T-helper 2 cell treated with Interferon-gamma antibody and Interleukin-4, amounts not matched to agents 5 μg/mL and 100 μg/mL, for 36 hours (primary cell): ENCODE results near the gene NOXO1.
A peak's percentile ranks its signal among the peaks of the same experiment; 100 is the strongest.
"Not testable (repeated sequence)": the region's sequence is repeated elsewhere in the genome, so short reads cannot be mapped to it uniquely, and the experiment has no call there.

Experiments used
- DNase-seq: peaks from one replicate; pipeline ENCODE4 v3.0.0; 2021; ENCODE audit warnings: low spot score
- H3K27ac Mint-ChIP-seq: one replicate; pipeline ENCODE4 v1.8.0; 2021; ENCODE audit warnings: mild to moderate bottlenecking, mixed read lengths
- H3K27me3 Mint-ChIP-seq: one replicate; pipeline ENCODE4 v1.8.0; 2021; ENCODE audit warnings: low read depth, mixed read lengths
- H3K36me3 Mint-ChIP-seq: one replicate; pipeline ENCODE4 v1.8.0; 2021; ENCODE audit warnings: low read depth, mixed read lengths
- H3K4me1 Mint-ChIP-seq: one replicate; pipeline ENCODE4 v1.8.0; 2021; ENCODE audit warnings: low read depth, mixed read lengths
- H3K4me3 Mint-ChIP-seq: one replicate; pipeline ENCODE4 v1.8.0; 2022; ENCODE audit warnings: mild to moderate bottlenecking, moderate library complexity, mixed read lengths
- H3K9me3 Mint-ChIP-seq: one replicate; pipeline ENCODE4 v1.8.0; 2021; ENCODE audit warnings: mixed read lengths

Gene NOXO1

GRCh38 chr16:2019921-2020831 lies 38.9 kb upstream of the NOXO1 start:
- no peak for DNase-seq
- no peaks in the 10 kb centered on the region for H3K36me3 Mint-ChIP-seq
- no peak overlapping the region for H3K27ac Mint-ChIP-seq
- peaks cover 11% of the 10 kb centered on the region for H3K4me1 Mint-ChIP-seq
- H3K27me3 Mint-ChIP-seq: peaks cover 33% of the 10 kb centered on the region
- peak overlapping the region; percentile 26 for H3K4me3 Mint-ChIP-seq
- H3K9me3 Mint-ChIP-seq: no peaks in the 10 kb centered on the region

DNA sequence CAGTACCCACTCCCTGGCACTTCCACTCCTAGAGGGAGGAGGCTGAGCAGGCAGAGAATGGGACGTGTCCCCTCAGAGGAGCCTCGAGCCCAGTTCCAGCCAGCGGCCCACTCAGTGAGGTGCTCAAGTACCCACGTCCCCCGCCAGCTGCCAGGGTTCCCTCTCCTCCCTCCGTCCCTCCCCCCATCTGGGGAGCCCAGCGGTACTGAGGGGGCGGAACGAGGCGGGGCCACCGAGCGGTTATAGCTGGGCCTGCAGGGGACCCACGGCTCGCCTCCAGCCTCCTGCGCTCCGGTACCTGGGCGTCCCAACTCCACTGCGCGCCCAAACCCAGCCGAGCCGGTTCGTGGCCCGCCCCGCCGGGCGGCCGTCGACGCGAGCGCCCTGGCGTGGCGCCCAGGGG lies 38.2 kb upstream of the NOXO1 start, which contains the start of gene NPW:
Gene NPW (plus strand): TSS at position 268 of the 403 bp plus-strand sequence.
- no peak for DNase-seq
- Mint-ChIP-seq H3K4me1 (peaks cover 11% of the 10 kb centered on the region), H3K36me3 (no peaks in the 10 kb centered on the region), H3K27me3 (peaks cover 31% of the 10 kb centered on the region), H3K9me3 (no peaks in the 10 kb centered on the region), H3K4me3 (peak within 1 kb of the TSS; percentile 26), H3K27ac (no peak within 1 kb of the TSS)

DNA sequence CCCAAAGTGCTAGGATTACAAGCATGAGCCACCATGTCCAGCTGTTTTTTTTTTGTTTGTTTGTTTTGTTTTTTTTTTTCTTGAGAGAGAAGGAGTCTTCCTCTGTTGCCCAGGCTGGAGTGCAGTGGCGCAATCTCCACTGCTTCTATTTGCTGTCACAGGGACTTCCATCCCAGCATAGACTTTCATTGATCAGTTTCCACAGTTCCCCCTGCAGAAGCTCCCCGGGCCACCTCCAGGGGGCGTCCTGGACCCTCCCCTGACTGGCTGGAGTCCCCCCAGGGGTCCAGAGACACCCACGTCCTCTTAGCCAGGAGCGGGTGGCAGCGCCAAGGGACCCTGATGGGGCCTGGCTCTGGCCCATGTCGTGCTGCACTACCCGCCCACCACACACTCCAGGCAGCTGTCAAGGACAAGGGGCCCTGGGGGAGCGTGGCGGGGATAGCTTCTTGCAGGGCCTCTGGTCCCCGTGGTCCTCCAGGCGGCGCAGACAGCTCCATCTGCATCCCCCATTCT lies 35.2 kb upstream of the NOXO1 start:
- H3K27ac Mint-ChIP-seq: no peak overlapping the region
- H3K27me3 Mint-ChIP-seq: peaks cover 20% of the 10 kb centered on the region
- H3K9me3 Mint-ChIP-seq: no peaks in the 10 kb centered on the region
- no peak overlapping the region for H3K4me3 Mint-ChIP-seq
- no peak for DNase-seq
- no peaks in the 10 kb centered on the region for H3K36me3 Mint-ChIP-seq
- H3K4me1 Mint-ChIP-seq: no peaks in the 10 kb centered on the region

GRCh38 chr16:2015947-2016208 lies 34.6 kb upstream of the NOXO1 start:
- Mint-ChIP-seq H3K36me3 (no peaks in the 10 kb centered on the region), H3K27me3 (peaks cover 14% of the 10 kb centered on the region), H3K9me3 (no peaks in the 10 kb centered on the region), H3K27ac (no peak overlapping the region), H3K4me1 (no peaks in the 10 kb centered on the region), H3K4me3 (no peak overlapping the region)
- no peak for DNase-seq

DNA sequence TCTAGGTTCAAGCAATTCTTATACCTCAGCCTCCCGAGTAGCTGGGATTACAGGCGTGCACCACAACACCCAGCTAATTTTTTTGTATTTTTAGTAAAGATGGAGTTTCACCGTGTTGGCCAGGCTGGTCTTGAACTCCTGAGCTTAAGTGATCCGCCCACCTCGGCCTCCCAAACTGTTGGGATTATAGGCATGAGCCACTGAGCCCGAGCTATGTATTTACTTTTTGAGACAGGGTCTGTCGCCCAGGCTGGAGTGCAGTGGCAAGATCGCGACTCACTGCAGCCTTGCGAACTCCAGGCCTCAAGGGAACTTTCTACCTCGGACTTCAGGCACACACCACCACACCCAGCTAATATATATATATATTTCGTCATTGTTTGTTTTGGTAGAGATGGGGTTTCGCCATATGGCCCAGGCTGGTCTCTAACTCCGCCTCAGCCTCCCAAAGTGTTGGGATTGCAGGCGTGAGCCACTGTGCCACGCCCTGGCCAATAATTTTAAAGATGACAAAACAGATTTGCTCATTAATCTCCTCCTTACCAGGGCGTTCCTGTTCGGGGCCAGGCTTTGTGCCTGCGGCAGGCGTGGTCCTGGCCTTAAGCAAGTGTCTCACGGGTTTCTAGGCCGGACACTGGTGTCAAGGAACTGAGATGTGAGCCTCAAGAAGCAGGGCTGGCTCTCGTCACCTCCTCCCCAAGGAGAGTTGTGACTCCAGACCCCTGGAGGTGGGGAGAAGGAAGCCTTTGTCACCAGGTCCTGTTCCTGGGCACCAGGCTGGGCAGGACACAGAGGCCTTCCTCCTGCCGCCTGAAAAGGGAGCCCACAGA lies 34.1 kb upstream of the NOXO1 start:
- Mint-ChIP-seq H3K27me3 (peaks cover 10% of the 10 kb centered on the region), H3K27ac (no peak overlapping the region), H3K4me1 (peaks cover under 1% of the 10 kb centered on the region), H3K4me3 (no peak overlapping the region), H3K9me3 (no peaks in the 10 kb centered on the region), H3K36me3 (no peaks in the 10 kb centered on the region)
- no peak for DNase-seq

- peaks cover 2% of the 10 kb centered on the region for H3K36me3 Mint-ChIP-seq
- H3K27me3 Mint-ChIP-seq: peaks cover 3% of the 10 kb centered on the region
- H3K4me1 Mint-ChIP-seq: peaks cover 7% of the 10 kb centered on the region
- peak overlapping the region; percentile 2 for H3K27ac Mint-ChIP-seq
- no peak for DNase-seq
- H3K4me3 Mint-ChIP-seq: no peak overlapping the region
- no peaks in the 10 kb centered on the region for H3K9me3 Mint-ChIP-seq
Measured at GRCh38 chr16:2013527-2013926, 32.3 kb upstream of the NOXO1 start.

DNA sequence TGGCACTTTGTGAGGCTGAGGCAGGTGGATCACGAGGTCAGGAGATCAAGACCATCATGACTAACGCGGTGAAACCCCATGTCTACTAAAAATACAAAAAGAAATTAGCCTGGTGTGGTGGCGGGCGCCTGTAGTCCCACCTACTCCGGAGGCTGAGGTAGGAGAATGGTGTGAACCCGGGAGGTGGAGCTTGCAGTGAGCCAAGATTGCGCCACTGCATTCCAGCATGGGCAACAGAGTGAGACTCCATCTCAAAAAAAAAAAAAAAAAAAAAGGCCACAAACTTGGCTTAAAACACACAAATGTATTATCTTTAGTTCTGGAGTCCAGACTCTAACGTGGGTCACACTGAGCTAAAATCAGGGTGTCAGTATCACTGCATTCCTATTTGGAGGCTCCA lies 30.5 kb upstream of the NOXO1 start:
- not testable (repeated sequence) for H3K36me3 Mint-ChIP-seq, H3K9me3 Mint-ChIP-seq, H3K27me3 Mint-ChIP-seq, DNase-seq, H3K4me3 Mint-ChIP-seq, H3K27ac Mint-ChIP-seq
- H3K4me1 Mint-ChIP-seq: peaks cover 21% of the 10 kb centered on the region

GRCh38 chr16:2009791-2010510 lies 28.7 kb upstream of the NOXO1 start, which contains the start of gene ZNF598:
ZNF598 (minus strand) TSS chr16:2009821.
- H3K27ac Mint-ChIP-seq: peak within 1 kb of the TSS; percentile 98
- H3K4me3 Mint-ChIP-seq: peak within 1 kb of the TSS; percentile 90
- no peaks in the 10 kb centered on the region for H3K27me3 Mint-ChIP-seq
- H3K36me3 Mint-ChIP-seq: peaks cover 9% of the 10 kb centered on the region
- H3K9me3 Mint-ChIP-seq: no peaks in the 10 kb centered on the region
- H3K4me1 Mint-ChIP-seq: peaks cover 25% of the 10 kb centered on the region
- peak; percentile 82 for DNase-seq

GRCh38 chr16:2009164-2009711 lies 28.0 kb upstream of the NOXO1 start:
- no peaks in the 10 kb centered on the region for H3K27me3 Mint-ChIP-seq
- H3K4me1 Mint-ChIP-seq: peaks cover 27% of the 10 kb centered on the region
- no peak for DNase-seq
- peak overlapping the region; percentile 89 for H3K4me3 Mint-ChIP-seq
- peaks cover 9% of the 10 kb centered on the region for H3K36me3 Mint-ChIP-seq
- peak overlapping the region; percentile 90 for H3K27ac Mint-ChIP-seq
- no peaks in the 10 kb centered on the region for H3K9me3 Mint-ChIP-seq

DNA sequence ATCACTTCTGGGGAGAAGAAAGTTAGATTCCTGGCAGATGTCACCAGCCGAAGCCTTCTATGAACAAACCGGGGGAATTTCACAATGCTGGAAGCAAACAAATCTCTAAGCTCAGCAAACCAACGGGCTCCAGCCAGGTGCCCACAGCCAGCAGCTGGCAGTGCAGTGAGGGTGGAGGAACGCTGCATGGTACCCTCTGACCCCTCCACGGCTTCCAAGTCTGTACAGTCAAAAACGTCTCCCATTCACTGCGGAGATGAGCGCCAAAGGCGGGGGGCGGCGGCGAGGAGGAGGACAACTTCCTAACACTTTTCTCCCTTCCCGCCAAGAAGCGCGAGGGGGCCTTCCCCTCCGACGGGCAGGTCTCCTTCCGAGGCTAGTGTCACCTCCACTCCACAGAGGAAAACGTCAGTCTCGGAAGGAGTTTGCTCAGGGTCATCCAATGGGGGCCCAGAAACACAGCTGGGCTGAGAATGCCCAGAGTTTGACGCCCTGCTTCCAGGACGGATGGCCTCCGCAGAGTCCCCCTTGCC lies 27.4 kb upstream of the NOXO1 start:
- peak; percentile 25 for DNase-seq
- Mint-ChIP-seq H3K4me1 (peaks cover 30% of the 10 kb centered on the region), H3K36me3 (peaks cover 9% of the 10 kb centered on the region), H3K4me3 (peak overlapping the region; percentile 89), H3K27ac (peak overlapping the region; percentile 90), H3K9me3 (no peaks in the 10 kb centered on the region), H3K27me3 (no peaks in the 10 kb centered on the region)

DNA sequence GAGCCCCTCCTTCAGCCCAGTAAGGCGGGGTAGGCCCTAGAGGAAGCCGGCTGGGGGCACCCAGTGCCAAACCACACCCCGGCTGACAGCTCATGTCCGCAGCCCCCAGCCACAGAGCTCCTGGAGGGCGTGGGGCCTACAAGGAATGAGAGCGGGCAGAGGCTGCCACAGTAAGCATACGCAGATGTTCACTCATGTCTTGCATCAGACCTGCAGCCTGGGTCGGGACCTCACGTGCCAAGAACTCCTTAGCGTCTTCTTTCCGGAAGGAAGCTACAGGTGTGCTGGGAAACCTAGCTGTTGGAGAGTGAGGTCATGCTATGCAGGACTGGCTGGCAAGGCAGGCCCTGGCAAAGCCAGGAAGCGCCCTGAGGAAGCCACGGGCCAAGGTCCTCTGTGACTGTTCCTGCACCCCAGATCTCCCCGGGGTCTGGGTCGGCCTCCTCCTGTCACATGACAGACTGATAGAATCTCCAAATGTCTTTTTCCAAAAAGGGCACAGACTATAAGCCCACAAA lies 26.8 kb upstream of the NOXO1 start:
- H3K4me1 Mint-ChIP-seq: peaks cover 30% of the 10 kb centered on the region
- peak overlapping the region; percentile 89 for H3K4me3 Mint-ChIP-seq
- peak overlapping the region; percentile 90 for H3K27ac Mint-ChIP-seq
- H3K27me3 Mint-ChIP-seq: no peaks in the 10 kb centered on the region
- DNase-seq: no peak
- no peaks in the 10 kb centered on the region for H3K9me3 Mint-ChIP-seq
- peaks cover 9% of the 10 kb centered on the region for H3K36me3 Mint-ChIP-seq

GRCh38 chr16:2007081-2007836 lies 26.0 kb upstream of the NOXO1 start:
- Mint-ChIP-seq H3K27ac (peak overlapping the region; percentile 90), H3K9me3 (no peaks in the 10 kb centered on the region), H3K27me3 (no peaks in the 10 kb centered on the region), H3K4me3 (peak overlapping the region; percentile 89), H3K36me3 (peaks cover 12% of the 10 kb centered on the region), H3K4me1 (peaks cover 30% of the 10 kb centered on the region)
- no peak for DNase-seq
